ENCODE measurements around the gene AMMECR1. TPM values are rescaled to one million over a fixed set of nuclear protein-coding genes. Genes with fewer than 3 reads are reported as not detected.

The AMMECR1 gene
- total and polyA plus RNA-seq, 7 experiments from 2014 or later: 4.4 to 16.7 (median 13.5) TPM

- Mint-ChIP-seq H3K4me1 (peaks cover 3 to 34% (median 16%) of the 10 kb centered on the region in 7 donors), H3K36me3 (peaks cover 0 to 13% (median 3%) of the 10 kb centered on the region in 5 donors)
Measured at GRCh38 chrX:110276778-110277177, 41.1 kb downstream of the AMMECR1 start.

GRCh38 chrX:110268886-110269285, 49.0 kb downstream of the AMMECR1 start:
- H3K9me3 Mint-ChIP-seq: peaks cover 0 to 2% (median 0%) of the 10 kb centered on the region in 11 donors

More at GRCh38 chrX:110276778-110277177, 41.1 kb downstream of the AMMECR1 start:
- ChIA-PET POLR2A (no interaction called here), CTCF (no interaction called here)
- intact Hi-C loops (cut with micrococcal nuclease): no loop called here
- Histone ChIP-seq H3K9me3 (ENCODE audit: control insufficient read depth in 2 of 3, low read length in 3 of 3) (peaks cover 0 to 5% (median 0%) of the 10 kb centered on the region in 3 experiments), H3K4me1 (ENCODE audit: control insufficient read depth in 2 of 2, insufficient read depth in 2 of 2, low read length in 2 of 2) (no peaks in the 10 kb centered on the region), H3K27me3 (ENCODE audit: control insufficient read depth in 2 of 2, insufficient read depth in 2 of 2, low read length in 2 of 2) (no peaks in the 10 kb centered on the region), H3K27ac (ENCODE audit: low read depth, low read length) (no peak overlapping the region), H3K36me3 (ENCODE audit: control insufficient read depth in 2 of 3, insufficient read depth in 3 of 3, low read length in 3 of 3) (no peaks in the 10 kb centered on the region), H3K4me3 (ENCODE audit: low read length) (no peak overlapping the region)
- no peak overlapping the region for H3K4me3 Mint-ChIP-seq
- ATAC-seq: no peak
- H3K27ac Mint-ChIP-seq: no peak overlapping the region
- peaks cover 0 to 14% (median 0%) of the 10 kb centered on the region in 11 donors for H3K9me3 Mint-ChIP-seq
- no peak for DNase-seq
- no peaks in the 10 kb centered on the region for H3K27me3 Mint-ChIP-seq

GRCh38 chrX:110268395-110268794, 49.5 kb downstream of the AMMECR1 start:
- H3K27me3 Mint-ChIP-seq: no peaks in the 10 kb centered on the region
- Histone ChIP-seq H3K36me3 (ENCODE audit: control insufficient read depth in 2 of 3, insufficient read depth in 3 of 3, low read length in 3 of 3) (no peaks in the 10 kb centered on the region), H3K4me3 (ENCODE audit: low read length) (no peak overlapping the region), H3K27me3 (ENCODE audit: control insufficient read depth in 2 of 2, insufficient read depth in 2 of 2, low read length in 2 of 2) (no peaks in the 10 kb centered on the region), H3K27ac (ENCODE audit: low read depth, low read length) (no peak overlapping the region), H3K4me1 (ENCODE audit: control insufficient read depth in 2 of 2, insufficient read depth in 2 of 2, low read length in 2 of 2) (peaks cover 0 to 10% of the 10 kb centered on the region in 2 donors), H3K9me3 (ENCODE audit: control insufficient read depth in 2 of 3, low read length in 3 of 3) (no peaks in the 10 kb centered on the region)
- peak overlapping the region in 7 of 10 donors; percentile 24 to 68 (median 58) for H3K4me3 Mint-ChIP-seq
- peaks cover 17 to 62% (median 33%) of the 10 kb centered on the region in 7 donors for H3K4me1 Mint-ChIP-seq
- CTCF ChIA-PET: interaction anchor here (0.7 kb wide), 1 partner anchor 738 kb away, joined by 3 read pairs; no protein-coding TSS in a partner anchor
- peaks cover 0 to 9% (median 0%) of the 10 kb centered on the region in 5 donors for H3K36me3 Mint-ChIP-seq
- POLR2A ChIA-PET: no interaction called here
- DNase-seq (no peak), ATAC-seq (no peak)
- H3K27ac Mint-ChIP-seq: peak overlapping the region in 8 of 9 donors; percentile 42 to 92 (median 88)
- intact Hi-C loops (cut with micrococcal nuclease): loop anchor here (5.0 kb wide), 2 partner anchors 41 to 49 kb away; partner anchors contain the start of gene AMMECR1 (in 2 of the 2)
- peaks cover 0 to 2% (median 0%) of the 10 kb centered on the region in 11 donors for H3K9me3 Mint-ChIP-seq

More at GRCh38 chrX:110268886-110269285, 49.0 kb downstream of the AMMECR1 start:
- H3K27ac ChIP-seq (ENCODE audit: low read depth, low read length): no peak overlapping the region
- POLR2A ChIA-PET: interaction anchor here (1.0 to 1.4 kb wide), 4 partner anchors 23 to 49 kb away, joined by 3 to 7 read pairs (median 4); partner anchors contain the start of gene AMMECR1
- H3K9me3 ChIP-seq (ENCODE audit: control insufficient read depth in 2 of 3, low read length in 3 of 3): no peaks in the 10 kb centered on the region
- peaks cover 17 to 60% (median 33%) of the 10 kb centered on the region in 7 donors for H3K4me1 Mint-ChIP-seq
- peak overlapping the region in 4 of 10 donors; percentile 21 to 68 (median 52) for H3K4me3 Mint-ChIP-seq
- no peaks in the 10 kb centered on the region for H3K27me3 ChIP-seq (ENCODE audit: control insufficient read depth in 2 of 2, insufficient read depth in 2 of 2, low read length in 2 of 2)
- ATAC-seq (no peak), DNase-seq (peak in 1 of 9 donors; percentile 5)
- CTCF ChIA-PET: interaction anchor here (0.7 to 1.2 kb wide), 2 partner anchors 39 to 738 kb away, joined by 3 read pairs; no protein-coding TSS in a partner anchor
- peak overlapping the region in 7 of 9 donors; percentile 10 to 90 (median 86) for H3K27ac Mint-ChIP-seq
- no peaks in the 10 kb centered on the region for H3K36me3 ChIP-seq (ENCODE audit: control insufficient read depth in 2 of 3, insufficient read depth in 3 of 3, low read length in 3 of 3)
- H3K4me1 ChIP-seq (ENCODE audit: control insufficient read depth in 2 of 2, insufficient read depth in 2 of 2, low read length in 2 of 2): peaks cover 0 to 10% of the 10 kb centered on the region in 2 donors
- no peak overlapping the region for H3K4me3 ChIP-seq (ENCODE audit: low read length)
- intact Hi-C loops (cut with micrococcal nuclease): loop anchor here (5.0 kb wide), 2 partner anchors 42 to 48 kb away; partner anchors contain the start of gene AMMECR1 (in 2 of the 2)
- H3K27me3 Mint-ChIP-seq: no peaks in the 10 kb centered on the region
- H3K36me3 Mint-ChIP-seq: peaks cover 0 to 9% (median 0%) of the 10 kb centered on the region in 5 donors

- Histone ChIP-seq H3K36me3 (ENCODE audit: control insufficient read depth in 2 of 3, insufficient read depth in 3 of 3, low read length in 3 of 3) (no peaks in the 10 kb centered on the region), H3K4me3 (ENCODE audit: low read length) (no peak overlapping the region), H3K27me3 (ENCODE audit: control insufficient read depth in 2 of 2, insufficient read depth in 2 of 2, low read length in 2 of 2) (no peaks in the 10 kb centered on the region), H3K27ac (ENCODE audit: low read depth, low read length) (peak overlapping the region; percentile 26), H3K4me1 (ENCODE audit: control insufficient read depth in 2 of 2, insufficient read depth in 2 of 2, low read length in 2 of 2) (peaks cover 0 to 16% of the 10 kb centered on the region in 2 donors), H3K9me3 (ENCODE audit: control insufficient read depth in 2 of 3, low read length in 3 of 3) (no peaks in the 10 kb centered on the region)
- Mint-ChIP-seq H3K36me3 (peaks cover 0 to 8% (median 0%) of the 10 kb centered on the region in 5 donors), H3K4me3 (peak overlapping the region in 9 of 10 donors; percentile 4 to 83 (median 64)), H3K27ac (peak overlapping the region; percentile 42 to 92 (median 86)), H3K4me1 (peaks cover 17 to 62% (median 33%) of the 10 kb centered on the region in 7 donors), H3K27me3 (no peaks in the 10 kb centered on the region), H3K9me3 (peaks cover 0 to 2% (median 0%) of the 10 kb centered on the region in 11 donors)
- no peak for ATAC-seq
- ChIA-PET POLR2A (no interaction called here), CTCF (no interaction called here)
- DNase-seq: peak in 1 of 9 donors; percentile 10
- intact Hi-C loops (cut with micrococcal nuclease): loop anchor here (5.0 kb wide), 2 partner anchors 41 to 49 kb away; partner anchors contain the start of gene AMMECR1 (in 2 of the 2)
Measured at GRCh38 chrX:110267874-110268273, 50.0 kb downstream of the AMMECR1 start.

GRCh38 chrX:110265661-110266060, 52.2 kb downstream of the AMMECR1 start:
- Mint-ChIP-seq H3K36me3 (peaks cover 0 to 13% (median 0%) of the 10 kb centered on the region in 5 donors), H3K4me1 (peaks cover 12 to 56% (median 35%) of the 10 kb centered on the region in 7 donors), H3K9me3 (peaks cover 0 to 2% (median 0%) of the 10 kb centered on the region in 11 donors), H3K27ac (no peak overlapping the region), H3K27me3 (no peaks in the 10 kb centered on the region), H3K4me3 (no peak overlapping the region)
- ATAC-seq: no peak
- Histone ChIP-seq H3K27me3 (ENCODE audit: control insufficient read depth in 2 of 2, insufficient read depth in 2 of 2, low read length in 2 of 2) (no peaks in the 10 kb centered on the region), H3K36me3 (ENCODE audit: control insufficient read depth in 2 of 3, insufficient read depth in 3 of 3, low read length in 3 of 3) (no peaks in the 10 kb centered on the region), H3K9me3 (ENCODE audit: control insufficient read depth in 2 of 3, low read length in 3 of 3) (no peaks in the 10 kb centered on the region), H3K4me3 (ENCODE audit: low read length) (no peak overlapping the region), H3K4me1 (ENCODE audit: control insufficient read depth in 2 of 2, insufficient read depth in 2 of 2, low read length in 2 of 2) (peaks cover 0 to 16% of the 10 kb centered on the region in 2 donors), H3K27ac (ENCODE audit: low read depth, low read length) (no peak overlapping the region)
- no peak for DNase-seq
- intact Hi-C loops (cut with micrococcal nuclease): loop anchor here (2.0 to 5.0 kb wide), 3 partner anchors 19 to 52 kb away; partner anchors contain the start of gene AMMECR1 (in 2 of the 2)
- POLR2A ChIA-PET: no interaction called here
- CTCF ChIA-PET: no interaction called here

GRCh38 chrX:110259117-110259516, 58.8 kb downstream of the AMMECR1 start:
- Mint-ChIP-seq H3K36me3 (peaks cover 0 to 6% (median 0%) of the 10 kb centered on the region in 5 donors), H3K4me3 (peak overlapping the region in 2 of 10 donors; percentile 26 to 38), H3K9me3 (no peaks in the 10 kb centered on the region), H3K27ac (peak overlapping the region in 2 of 9 donors; percentile 18 to 50), H3K4me1 (peaks cover 3 to 36% (median 25%) of the 10 kb centered on the region in 7 donors), H3K27me3 (no peaks in the 10 kb centered on the region)
- ATAC-seq (no peak), DNase-seq (no peak)
- CTCF ChIA-PET: no interaction called here
- H3K27ac ChIP-seq (ENCODE audit: low read depth, low read length): no peak overlapping the region
- H3K36me3 ChIP-seq (ENCODE audit: control insufficient read depth in 2 of 3, insufficient read depth in 3 of 3, low read length in 3 of 3): no peaks in the 10 kb centered on the region
- POLR2A ChIA-PET: interaction anchor here (0.6 kb wide), 1 partner anchor 30 kb away, joined by 3 read pairs; no protein-coding TSS in a partner anchor
- H3K4me3 ChIP-seq (ENCODE audit: low read length): no peak overlapping the region
- intact Hi-C loops (cut with micrococcal nuclease): loop anchor here in 1 of 2 donors (10.0 kb wide), 1 partner anchor 74 kb away; no protein-coding TSS in a partner anchor
- H3K9me3 ChIP-seq (ENCODE audit: control insufficient read depth in 2 of 3, low read length in 3 of 3): no peaks in the 10 kb centered on the region
- peaks cover 0 to 6% of the 10 kb centered on the region in 2 donors for H3K4me1 ChIP-seq (ENCODE audit: control insufficient read depth in 2 of 2, insufficient read depth in 2 of 2, low read length in 2 of 2)
- no peaks in the 10 kb centered on the region for H3K27me3 ChIP-seq (ENCODE audit: control insufficient read depth in 2 of 2, insufficient read depth in 2 of 2, low read length in 2 of 2)
